HG03039 (cell line): ENCODE data around the gene FILIP1.

ENCODE experiments used
- ATAC-seq: cut with Tn5 transposase; IDR thresholded peaks from one replicate; pipeline ENCODE4 v1.9.1; 2021; ENCODE audit warnings: mild to moderate bottlenecking, moderate library complexity; ENCODE audit not compliant: unreplicated experiment

Gene FILIP1, protein sequence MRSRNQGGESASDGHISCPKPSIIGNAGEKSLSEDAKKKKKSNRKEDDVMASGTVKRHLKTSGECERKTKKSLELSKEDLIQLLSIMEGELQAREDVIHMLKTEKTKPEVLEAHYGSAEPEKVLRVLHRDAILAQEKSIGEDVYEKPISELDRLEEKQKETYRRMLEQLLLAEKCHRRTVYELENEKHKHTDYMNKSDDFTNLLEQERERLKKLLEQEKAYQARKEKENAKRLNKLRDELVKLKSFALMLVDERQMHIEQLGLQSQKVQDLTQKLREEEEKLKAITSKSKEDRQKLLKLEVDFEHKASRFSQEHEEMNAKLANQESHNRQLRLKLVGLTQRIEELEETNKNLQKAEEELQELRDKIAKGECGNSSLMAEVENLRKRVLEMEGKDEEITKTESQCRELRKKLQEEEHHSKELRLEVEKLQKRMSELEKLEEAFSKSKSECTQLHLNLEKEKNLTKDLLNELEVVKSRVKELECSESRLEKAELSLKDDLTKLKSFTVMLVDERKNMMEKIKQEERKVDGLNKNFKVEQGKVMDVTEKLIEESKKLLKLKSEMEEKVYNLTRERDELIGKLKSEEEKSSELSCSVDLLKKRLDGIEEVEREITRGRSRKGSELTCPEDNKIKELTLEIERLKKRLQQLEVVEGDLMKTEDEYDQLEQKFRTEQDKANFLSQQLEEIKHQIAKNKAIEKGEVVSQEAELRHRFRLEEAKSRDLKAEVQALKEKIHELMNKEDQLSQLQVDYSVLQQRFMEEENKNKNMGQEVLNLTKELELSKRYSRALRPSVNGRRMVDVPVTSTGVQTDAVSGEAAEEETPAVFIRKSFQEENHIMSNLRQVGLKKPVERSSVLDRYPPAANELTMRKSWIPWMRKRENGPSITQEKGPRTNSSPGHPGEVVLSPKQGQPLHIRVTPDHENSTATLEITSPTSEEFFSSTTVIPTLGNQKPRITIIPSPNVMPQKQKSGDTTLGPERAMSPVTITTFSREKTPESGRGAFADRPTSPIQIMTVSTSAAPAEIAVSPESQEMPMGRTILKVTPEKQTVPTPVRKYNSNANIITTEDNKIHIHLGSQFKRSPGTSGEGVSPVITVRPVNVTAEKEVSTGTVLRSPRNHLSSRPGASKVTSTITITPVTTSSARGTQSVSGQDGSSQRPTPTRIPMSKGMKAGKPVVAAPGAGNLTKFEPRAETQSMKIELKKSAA (N-terminal part only)

DNA sequence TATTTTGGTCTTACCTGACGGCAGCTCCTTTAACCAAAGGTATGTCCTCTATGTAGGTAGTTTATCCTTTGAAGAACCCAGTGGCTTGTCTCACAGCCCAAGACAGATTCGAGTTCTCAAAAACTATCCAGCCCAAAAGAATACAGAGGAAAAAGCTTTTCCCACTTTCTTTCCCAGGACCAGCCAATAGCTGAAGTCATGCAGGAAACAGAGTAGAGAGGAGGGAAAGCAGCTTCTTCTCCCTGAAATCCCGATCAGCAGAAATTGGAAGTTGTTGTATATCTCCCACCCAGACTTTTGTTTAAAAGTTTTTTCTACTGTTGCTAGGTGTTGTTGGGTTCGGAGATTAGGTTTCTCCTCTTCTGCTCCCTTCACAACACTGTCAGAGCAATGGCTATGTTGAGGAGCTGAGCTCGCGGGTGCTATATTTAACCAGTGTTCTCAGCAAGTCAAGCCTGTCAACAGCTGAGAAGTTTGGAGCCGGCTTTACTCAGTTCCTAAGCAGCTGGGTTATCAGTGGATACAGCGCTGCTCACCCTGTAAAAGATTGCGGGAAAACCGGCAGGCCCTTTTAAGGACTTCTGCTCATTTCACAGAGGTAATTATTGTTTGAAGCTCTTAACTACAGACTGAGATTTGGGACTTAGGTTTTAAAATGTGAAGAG lies at the start of gene FILIP1:
TSS of gene FILIP1 (minus strand) at position 401 of the 665 bp plus-strand sequence. CDS start 78,828 bp downstream, outside the sequence.
- no peak for ATAC-seq

DNA sequence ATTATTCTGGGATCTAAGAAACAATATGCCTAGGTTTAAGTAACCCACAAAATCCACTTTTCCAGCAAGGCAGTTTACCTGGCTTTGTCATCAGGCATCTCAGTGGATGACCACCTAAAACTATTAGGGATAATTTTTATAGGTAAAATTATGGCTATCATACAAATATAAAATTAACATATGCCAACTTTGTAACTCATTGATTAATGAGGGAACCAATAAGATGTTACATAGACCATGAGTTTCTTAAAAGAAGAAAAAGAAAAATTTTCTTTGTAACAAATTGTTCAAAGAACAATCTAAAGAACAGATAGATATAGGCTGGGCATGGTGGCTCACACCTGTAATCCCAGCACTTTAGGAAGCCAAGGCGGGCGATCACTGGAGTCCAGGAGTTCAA lies 49.7 kb upstream of the FILIP1 start:
- no peak for ATAC-seq

DNA sequence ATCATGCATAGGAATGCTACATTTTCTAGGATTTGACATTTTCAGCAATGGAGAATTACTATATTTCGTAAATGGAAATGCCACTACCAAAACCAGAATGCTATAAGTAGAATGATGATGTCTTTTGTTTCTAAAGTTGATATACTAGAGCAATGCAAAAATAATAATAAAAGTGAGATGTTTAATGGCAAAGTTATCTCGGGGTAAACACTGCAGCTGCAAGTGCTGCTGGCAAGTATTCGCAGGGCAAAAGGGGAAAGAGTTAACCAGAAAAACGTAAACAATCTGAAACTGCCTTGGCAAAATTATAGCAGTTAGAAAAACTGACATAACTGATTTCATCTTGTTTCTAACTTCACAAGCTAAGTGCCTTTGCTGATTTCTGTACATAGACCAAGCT lies 45.5 kb upstream of the FILIP1 start:
- no peak for ATAC-seq

DNA sequence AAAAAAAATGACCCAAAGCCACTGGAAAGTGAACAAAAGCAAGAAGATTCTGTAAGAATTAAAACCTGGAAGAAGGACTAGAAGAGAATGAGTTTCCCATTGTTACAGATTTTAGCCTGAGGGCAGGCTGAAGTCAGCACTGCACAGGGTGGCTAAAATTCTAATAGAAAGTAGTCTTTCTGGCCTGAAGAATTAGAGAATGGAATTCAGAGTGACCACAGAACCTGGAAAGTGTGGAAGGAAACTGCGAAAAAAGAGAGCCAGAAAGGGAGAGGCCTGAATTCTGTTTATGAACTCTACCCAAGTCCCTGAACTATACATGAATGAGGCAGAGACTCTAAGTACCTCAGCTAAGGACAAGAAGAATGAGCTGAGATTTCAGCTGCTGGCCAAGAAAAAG lies 38.9 kb upstream of the FILIP1 start:
- no peak for ATAC-seq

DNA sequence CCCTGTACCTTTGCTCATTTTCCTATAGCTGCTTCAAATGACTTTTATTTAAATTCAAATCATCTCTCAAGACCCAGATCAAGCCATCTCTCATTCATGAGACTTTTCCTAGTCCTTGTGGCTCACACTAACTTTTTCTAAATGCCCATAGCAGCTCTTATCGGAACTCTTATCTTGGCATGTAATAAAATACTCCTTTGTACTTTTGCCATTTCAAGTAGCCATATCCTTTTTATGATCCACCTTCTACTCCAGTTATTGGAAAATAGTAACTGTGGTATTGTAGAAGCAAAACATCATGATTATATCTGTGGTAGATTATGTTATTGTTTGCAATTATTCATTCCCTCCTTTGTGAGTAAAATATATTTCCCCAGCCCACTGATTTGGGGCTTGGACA lies 37.6 kb upstream of the FILIP1 start:
- ATAC-seq: no peak

DNA sequence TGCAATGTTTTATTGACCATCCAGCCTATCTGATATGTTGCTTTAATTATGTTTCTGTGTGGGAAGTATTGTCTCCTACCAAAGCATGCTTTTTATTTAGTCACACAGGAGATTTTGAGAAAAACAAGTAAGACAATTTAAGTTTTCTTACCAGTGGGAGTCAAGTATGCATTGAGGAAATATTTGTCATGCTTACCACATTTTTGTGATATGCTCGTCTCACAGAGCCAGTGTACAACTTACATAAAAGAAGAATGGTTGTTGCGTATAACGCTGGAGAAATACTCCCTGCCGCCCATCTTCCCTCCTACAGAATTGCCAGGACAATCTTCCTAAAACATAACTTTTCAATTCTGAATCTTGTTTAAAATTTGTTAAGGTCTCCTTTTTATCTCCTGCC lies 37.1 kb upstream of the FILIP1 start:
- ATAC-seq: no peak

DNA sequence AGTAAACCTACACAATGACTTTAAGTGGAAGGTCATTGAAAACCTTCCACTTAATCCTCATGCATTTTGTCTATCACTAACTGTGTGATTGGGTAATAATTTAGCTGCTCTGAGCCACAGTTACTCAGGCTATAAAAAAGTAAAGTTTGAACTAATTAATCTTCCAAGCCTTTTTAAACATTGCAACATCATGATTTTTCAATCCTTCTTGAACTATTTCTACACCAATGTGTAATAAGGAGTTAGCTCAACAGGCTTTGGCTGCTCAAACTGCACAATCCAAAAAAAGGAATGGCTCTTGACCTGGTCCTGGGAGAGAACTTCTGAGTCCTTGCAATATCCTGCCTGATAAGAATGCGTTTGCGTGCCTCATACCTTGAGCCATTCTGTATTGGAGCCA lies 34.8 kb upstream of the FILIP1 start:
- ATAC-seq: no peak

DNA sequence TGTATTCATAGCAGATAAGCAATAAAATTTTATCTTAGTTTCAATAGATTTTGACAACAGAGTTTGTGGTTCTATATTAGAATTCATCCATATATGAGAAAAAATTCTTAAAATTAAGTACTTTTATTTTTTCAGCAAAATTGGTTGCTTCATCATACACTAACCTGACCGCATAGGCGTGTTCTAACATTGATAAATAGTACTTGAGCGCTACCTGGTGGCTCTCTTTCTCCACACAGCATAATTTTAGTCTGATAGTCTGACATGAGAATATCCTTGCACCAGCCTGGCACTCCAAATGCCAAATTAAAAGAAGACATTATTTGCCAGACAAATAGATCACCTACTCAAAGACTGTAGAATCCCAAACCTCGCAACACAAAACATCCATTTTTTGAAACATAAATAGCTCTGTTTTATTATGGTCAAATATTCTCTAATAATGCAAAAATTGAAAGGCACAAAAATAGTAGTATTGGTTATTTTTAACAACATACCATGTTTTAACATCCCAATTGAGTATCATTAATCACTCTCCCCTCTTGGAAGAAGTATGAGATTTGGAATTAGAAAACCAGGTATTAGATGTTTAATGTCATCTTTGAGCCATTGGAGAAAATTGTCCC lies 33.0 kb upstream of the FILIP1 start:
- peak; percentile 72 for ATAC-seq

DNA sequence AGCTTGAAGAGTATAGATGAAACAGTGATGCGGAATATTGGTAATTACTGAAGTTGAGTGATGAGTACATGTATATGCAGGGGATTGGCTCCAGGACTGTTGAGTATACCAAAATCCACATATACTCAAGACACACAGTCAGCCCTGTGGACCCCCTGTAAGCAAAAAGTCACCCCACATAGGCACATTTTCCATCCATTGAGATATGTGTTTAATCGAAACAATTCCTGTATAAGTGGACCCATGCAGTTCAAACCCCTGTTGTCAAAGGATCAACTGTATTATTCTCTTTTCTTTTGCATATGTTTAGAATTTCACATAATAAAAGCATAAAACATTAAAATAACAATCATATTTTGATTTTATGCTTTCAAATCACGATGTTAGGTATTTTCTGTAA lies 32.1 kb upstream of the FILIP1 start:
- no peak for ATAC-seq

DNA sequence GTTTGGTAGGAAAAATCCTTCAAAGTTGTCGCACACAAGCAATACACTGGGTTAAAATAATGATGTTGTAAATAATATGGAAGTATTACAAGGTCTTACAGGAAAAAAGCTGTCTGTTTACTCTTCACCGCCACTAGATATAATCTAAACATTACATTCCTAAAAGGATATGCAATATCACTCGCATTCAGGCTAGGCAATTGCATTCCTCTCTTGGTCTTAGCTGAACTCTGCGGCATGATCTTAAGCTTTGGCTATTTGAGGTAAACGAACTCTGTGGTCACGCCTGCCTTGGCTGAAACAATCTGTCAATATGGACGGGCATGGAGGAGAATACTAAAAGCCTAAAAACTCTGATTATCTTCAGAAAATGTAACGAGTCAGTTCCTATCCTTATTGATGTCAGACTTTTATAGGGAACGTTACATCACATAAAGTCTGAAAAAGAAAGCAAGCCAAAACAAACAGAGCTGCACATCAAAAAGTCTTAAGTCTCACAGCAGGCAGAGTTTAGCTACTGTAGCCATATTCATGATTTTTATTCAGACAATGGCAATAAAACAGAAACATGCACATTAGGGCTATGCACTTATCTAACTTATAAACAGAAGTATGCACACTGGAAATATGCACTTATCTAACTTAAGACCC lies 30.8 kb upstream of the FILIP1 start:
- no peak for ATAC-seq

DNA sequence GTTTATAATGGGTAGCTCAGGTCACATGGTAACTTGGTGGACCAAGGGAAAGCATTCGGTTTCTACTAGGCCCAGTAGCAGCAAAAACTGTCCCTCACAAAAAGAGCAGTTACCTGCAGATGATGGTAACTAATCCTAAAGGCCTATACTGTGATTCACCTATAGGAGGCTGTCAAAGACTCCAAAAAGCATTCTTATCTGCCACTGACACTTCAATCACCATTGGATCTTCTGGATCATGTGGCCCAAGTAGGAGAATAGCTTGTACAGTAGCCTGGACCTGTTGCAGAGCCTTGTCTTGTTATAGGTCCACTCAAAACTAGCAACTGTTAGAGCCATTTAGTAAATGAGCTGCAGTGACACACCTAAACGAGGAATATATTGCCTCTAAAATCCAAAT lies 23.2 kb upstream of the FILIP1 start:
- no peak for ATAC-seq

DNA sequence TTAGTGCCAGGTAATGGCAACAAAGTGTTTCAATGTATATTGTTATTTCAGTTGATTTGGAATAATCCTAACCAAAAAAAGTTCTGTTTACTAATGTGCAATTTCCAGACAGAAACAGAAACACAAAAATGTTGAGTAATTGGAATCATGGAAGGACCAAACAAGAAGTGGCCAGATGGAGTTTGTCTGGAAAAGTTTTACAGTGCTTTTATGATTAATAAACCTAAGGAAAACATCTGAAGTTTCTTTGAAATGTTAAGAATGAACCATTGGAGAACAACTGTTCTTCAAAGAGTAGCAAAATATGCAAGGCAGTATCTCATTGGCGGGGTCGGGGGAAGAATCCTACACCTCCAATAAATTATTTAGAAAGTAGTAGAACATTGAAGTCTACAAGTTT lies 19.0 kb upstream of the FILIP1 start:
- no peak for ATAC-seq

DNA sequence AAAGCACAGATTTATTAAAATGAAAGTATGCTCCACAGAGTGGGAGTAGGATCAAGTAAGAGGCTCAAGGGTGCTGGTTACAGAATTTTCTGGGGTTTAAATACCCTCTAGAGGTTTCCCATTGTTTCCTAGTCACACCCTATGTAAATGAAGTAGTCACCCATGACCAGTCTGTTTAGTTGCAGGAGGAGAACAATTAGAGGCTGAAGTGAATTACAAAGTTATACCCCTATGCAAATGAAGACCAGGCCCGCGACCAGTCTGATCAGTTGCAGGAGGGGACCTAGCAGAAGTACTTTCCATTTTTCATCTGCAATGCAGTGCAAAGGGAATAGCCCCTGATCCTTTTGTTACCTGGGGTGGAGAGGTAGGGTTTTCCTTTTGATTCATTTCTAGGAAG lies 11.8 kb upstream of the FILIP1 start:
- ATAC-seq: no peak

DNA sequence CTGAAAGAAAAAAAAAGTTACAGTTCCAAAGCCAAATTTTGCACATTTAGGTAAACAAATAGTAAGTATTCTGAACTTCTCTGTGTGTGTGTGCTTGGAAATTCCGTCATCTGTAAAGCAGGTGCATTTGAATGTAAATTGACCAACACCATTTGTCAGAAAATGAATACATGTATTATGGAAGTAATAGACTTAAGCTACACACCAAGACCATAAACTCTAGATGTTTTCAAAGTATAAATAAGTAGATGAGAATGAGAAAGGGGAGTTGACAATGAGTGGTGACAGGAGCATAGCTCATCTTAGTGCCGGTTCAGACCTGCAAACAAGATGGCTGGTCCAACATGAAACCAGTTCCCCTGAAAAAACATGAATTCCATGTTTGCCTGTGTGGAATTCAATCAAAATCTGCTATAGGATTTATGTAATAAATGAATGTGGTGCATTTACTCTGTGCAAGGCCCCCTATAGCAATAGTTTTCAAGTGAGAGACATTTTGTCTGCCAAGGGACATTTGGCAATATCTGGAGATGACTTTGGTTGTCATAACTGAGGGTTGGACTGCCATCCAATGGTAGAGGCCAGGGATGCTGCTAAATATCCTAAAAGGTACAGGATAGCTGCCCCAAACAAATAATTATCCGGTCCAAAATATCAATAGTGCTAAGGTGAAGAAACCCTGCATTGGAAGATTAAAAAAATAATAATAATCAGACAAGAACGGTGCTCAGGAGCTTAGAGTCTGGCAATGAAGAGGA lies 11.0 kb upstream of the FILIP1 start:
- ATAC-seq: no peak

DNA sequence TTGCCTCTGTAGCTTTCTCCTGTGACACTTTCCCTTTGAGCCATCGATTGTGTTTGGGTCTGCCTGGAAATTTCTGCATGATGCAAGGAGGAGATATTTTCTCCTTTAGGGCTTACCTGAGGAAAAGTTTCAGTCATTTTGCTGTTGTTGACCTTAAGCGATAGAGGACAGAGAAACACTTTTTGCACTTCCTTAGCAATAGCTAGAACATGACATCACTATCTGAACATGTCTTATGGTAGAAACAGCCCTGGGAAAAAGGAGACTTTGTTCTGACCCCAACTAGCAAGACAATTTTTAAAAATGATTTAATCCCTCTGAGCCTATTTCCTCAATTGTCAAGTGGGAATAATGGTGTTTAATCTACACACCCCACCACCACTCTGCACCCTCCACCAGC lies 9.7 kb upstream of the FILIP1 start:
- no peak for ATAC-seq

DNA sequence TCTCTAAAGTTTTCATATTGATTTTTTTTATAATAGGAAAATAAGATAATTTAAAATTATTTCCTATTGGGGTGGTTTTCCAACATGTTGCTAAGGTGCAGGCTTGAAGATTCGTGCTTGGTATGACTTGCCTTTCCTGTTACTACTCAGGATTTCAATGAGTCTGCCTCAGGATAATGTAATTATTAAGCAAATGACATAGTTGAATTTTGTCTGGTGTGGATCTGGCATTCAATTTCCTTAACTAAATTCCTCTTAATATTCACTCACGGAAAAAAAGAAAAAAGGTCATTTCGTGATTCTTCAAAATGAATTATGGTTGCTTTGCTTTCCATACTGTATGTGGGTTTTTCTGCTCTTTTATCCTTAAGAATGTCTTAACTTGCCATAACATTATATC lies 9.3 kb upstream of the FILIP1 start:
- no peak for ATAC-seq

DNA sequence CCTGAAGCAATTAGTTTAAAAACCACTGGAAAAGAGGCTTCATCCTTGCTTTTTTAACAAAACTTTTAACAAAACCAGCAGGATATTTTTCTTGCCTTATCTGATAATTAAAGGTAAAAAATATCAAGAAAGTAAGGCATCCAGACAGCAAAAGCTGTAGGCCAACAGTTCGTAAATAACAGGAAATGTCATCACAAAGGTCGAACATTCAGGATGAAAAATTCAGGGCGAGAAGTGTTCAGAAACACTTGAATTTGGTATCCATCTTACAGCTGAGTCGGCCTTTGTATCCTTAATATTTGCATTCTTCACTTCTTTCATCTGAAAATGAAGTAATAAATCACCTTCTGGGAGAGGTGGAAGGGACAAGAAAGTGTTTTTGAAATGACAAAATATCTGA lies 8.2 kb upstream of the FILIP1 start:
- ATAC-seq: no peak

DNA sequence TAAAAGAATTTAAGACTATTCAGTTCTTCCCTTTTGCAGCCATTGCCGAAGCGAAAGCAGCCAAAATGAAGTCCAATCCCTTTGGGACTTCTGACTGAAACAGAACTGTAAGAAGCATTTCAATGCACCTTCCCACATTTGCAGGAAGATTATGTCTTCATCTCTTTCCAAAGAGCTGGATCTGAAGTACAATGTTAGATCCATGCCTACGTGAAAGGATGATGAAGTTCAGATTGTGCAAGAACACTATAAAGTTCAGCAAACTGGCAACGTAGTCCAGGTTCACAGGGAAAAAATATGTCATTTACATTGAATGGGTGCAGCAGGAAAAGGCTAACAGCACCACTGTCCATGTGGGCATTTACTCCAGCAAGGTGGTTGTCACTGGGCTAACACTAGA lies 6.0 kb upstream of the FILIP1 start:
- no peak for ATAC-seq

DNA sequence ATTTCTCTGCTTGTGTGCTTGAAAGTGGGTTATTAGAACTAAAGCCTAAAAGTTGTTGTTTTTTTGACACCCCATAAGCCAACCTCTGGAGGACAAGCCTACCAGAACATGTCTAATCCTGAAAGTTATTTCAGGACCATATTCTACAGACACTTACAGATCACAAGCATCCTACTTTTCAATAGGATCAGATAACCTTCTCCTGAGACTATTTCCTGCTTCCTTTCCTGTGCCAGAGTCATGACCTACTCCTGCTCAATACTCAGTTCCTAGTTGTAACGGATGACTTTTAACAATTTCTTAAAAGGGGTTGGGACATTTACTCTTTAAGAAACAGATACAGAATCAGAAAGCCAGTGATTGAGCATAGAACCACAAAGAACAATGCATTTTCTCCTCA lies 5.3 kb upstream of the FILIP1 start:
- no peak for ATAC-seq
